GM19463 (cell line): Measurements from ENCODE around the gene UST.
"Not testable (repeated sequence)": the region's sequence is repeated elsewhere in the genome, so short reads cannot be mapped to it uniquely, and the experiment has no call there.

Source experiments
- ATAC-seq: cut with Tn5 transposase; IDR thresholded peaks from one replicate; pipeline ENCODE4 v1.9.1; 2021; ENCODE audit warnings: mild to moderate bottlenecking, moderate library complexity; ENCODE audit not compliant: unreplicated experiment

The UST gene

DNA sequence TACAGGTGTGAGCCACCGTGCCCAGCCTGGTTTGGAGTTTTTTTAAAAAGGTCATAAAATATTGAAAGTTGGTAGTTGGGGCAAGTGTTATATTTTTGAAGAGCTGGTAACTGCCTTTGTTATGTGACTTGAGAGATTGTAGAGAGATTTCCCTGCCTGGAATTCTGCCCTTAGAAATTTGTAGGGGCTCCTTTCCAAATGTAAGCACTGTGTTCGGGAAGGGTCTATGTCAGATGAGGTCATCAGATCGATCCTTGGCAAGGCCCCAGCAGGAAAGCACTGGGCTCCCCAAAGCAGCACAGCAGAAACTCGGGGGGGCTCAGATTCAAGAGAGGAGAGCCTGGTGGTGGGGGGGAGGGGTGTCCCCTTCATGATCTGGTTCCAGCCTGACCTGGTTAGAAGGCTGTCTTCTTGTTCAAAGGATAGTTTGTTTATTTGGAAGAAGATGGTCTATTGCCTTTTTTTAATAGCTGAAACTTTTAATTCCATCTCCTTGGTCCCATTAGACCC, 220.2 kb downstream of the UST start:
- no peak for ATAC-seq

DNA sequence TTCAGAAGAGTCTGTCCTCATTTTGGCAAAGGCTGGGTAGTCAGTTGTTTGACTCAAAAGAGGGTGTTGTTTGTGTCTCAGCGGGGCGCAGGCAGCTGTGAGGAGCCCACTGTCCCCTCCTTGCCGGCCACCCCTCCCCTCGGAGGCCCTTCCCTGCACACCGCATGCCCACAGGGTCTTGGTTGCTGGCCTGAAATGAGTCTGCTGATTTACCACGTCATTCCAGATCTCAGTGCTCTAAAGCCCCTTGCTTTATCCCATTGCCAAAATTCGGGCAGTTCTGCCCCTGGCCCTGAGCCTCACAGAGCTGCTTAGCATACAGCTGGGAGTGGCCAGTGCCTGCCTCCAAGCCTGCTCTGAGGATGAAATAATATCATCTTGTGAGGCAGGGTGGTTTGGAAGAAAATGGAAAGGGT, 220.7 kb downstream of the UST start:
- ATAC-seq, result no peak

DNA sequence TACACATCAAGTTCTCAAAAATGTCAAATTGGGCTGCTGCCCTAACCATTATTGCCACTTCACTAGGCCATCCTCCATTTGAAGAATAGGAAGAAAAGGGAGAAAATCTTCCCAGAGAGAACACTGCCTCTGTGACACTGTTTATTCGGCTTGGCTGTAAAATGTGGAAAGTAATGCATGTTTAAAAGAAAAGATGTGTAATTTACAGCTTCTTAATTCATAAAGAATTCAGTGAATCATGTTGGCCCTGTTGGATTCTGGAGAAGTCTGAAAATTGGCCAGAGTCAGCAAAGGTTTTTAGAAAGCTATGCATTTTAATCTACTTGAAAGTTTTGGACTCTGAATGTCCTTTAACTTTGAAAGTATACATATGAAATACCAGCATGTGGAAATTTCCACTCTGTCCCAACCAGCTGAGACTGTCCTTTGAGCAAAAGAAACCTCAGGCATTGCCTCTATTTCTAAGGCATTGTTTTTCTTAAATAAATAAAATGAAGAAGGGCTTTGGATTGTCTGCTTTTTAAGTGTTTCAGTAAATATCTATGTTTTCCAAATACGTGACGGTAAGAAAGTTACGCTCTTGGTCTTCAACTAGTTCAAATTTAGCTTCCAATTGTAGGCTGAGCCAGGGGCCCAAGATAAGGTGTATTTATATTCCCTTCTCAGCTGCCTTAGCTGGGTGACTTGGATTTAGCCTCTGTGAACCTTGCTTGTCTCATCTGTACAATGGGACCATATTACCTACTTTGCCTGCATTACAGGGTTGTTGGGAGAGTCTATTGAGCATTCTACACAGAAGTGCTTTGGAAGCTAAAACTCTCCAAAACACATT, 222.2 kb downstream of the UST start:
- no peak for ATAC-seq

DNA sequence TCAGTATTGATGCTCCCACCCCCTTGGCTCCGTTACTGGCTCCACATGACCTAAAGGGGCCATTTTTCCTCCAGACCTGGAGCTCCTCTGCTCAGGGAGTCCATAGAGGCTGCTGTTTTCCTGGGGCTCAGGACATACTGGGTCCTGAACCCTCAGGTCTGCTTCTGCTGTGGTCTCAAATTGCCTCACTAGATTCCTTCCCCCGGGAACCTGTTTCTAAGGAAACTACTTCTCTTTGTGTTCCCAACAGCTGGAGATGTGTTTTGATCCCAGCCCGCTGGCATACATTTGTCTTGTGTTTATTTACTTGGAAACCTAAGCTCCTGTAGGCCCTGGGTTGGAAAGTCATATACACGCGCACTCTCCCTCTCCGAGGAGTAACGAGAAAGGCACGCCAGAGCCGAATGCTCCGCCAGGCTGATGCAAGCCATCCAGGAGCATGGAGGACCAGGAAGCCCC, 222.8 kb downstream of the UST start:
- ATAC-seq, result no peak

- ATAC-seq, result no peak
Observed at GRCh38 chr6:148971031-148971927, 224.4 kb downstream of the UST start.

DNA sequence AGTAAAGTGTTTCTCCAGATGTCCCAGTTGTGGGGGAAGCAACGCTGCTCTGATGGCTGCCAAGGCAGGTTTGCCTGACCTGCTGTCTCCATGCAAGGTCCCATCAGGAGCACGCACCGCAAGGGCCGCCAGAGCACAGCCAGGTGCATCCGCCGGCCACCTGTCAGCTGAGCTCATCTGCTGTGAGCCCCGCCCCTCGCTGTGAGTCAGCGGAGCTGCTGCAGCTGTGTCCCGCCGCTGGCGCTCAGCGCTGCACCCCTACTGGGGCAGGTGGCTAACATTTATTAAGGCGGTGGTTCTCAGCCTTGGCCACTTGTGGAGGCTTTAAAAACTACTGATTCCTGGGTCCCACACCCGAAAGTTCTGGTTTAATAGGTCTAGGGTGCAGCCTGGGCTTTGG, 225.7 kb downstream of the UST start:
- peak; percentile 90 for ATAC-seq

DNA sequence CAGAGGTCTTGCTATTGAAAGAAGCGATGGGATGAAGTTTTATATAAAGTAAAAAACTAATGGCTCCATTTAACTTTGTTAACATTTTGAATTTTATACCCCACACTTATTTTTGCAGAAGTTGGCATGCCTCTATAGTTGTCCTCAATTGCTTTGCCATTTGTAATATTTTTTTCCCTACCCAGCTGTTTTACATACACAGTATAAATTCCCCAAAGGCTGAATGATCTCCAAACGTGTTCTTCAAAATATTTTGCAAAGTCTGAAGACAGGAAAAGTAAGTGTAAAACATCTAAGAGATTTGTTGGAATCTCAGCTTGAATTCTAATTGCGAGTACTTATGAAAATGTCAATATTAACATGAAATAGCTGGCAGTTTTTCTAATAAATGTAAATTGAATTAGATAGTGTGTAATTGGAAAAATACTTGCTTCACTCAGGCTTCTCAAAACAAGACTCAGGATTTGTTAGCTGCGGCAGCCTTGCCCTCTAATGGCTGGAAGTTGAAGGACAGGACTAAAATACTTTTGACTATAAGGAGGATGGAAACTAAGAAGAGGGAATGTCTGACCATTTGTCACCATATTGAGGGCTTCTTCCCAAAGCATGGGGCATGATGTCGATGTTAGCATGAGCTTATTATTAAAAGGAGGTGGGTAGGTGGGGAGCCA, 226.8 kb downstream of the UST start:
- no peak for ATAC-seq

DNA sequence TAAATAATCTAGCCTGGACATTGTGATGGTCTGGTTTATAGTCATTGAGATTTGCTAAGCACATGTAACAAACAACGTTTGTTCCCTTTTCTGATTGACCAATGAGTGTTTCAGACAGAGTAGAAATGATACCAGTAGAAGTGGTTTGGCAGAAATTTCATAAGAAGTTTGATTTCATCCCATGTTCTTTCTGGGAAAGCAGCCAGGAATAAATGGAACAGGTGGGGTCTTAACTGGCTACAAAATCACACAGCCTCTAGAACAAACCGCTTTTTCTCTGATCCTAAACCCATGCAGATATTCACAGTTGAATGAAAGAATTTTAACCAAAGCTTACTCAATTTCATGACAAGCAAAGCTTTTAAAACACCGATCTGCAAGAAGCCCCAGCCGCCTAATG, 227.5 kb downstream of the UST start:
- no peak for ATAC-seq

GRCh38 chr6:148978298-148978697, 231.5 kb downstream of the UST start:
- ATAC-seq, result not testable (repeated sequence)

DNA sequence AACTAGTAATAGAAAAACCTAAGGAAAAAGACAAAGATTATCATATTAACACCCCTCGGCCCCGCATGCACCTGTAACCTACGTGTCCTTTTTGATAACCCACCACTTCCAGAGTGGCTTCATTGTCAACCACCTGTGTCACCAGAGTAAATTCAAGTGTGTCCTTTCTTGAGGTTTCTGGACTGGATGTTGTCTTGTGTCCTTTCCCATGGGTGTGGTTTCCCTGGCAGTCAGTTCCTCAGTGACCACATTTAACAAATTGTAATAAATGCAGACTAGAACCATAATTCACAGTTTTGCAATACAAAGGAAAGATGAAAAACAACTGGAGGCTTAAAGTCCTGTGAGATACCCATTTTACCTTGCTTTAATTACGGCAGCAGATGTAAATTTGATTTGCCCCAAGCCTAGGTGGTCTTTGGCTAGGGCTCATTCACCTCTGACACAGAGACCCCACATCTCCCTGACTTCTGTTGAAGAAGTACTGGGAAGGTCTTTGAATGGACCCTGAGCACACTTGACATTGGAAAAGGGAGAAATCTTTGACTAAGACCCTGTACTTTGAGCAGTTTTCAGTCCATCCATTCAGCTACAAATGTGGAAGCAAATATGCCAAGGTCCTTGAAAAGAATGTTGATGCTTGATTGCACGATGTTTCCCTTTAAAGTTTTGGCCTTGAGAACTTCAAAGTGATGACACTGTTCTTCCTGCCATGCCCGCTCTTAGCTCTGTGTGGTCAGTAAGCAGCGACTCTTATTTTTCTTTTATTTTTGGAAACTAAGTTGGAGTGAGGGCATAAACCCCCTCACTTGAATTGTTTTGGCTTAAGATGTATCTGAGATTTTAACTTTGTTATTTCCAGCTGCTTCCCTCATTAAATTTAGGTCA, 232.4 kb downstream of the UST start:
- ATAC-seq, result no peak

GRCh38 chr6:148980234-148980633, 233.4 kb downstream of the UST start:
- no peak for ATAC-seq

GRCh38 chr6:148981515-148981914, 234.7 kb downstream of the UST start:
- ATAC-seq, result no peak

DNA sequence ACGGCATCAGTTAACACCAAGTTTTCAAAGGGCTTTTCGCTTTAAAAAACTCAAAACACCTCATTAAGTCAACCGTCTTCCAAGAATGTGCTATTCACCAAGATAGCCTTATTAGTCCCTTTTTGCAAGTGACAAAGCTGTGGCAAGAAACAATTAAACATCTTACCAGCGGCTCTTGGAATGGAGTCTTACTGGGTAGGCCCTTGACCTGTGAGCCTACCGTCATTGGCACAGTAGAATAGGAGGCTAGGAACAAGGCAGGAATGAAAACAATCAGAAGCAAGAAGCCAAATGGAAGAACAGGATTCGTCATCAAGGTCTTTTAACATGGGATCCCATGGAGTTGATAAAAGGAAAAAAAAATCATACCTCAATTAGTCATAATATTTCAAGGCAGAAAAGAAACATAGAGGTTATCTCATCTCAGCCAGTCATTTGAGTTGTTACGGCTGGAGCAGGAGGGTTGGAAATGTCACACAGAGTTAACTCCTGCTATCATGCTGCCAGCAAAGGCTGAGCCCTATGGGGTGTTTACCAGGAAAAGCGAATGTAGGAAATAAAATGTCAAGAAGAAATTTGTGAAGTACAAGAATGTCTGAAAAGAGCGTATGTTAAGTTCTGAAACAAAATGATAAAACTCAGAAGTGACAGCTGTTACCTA, 236.4 kb downstream of the UST start:
- no peak for ATAC-seq

GRCh38 chr6:148983966-148984365, 237.1 kb downstream of the UST start:
- no peak for ATAC-seq

DNA sequence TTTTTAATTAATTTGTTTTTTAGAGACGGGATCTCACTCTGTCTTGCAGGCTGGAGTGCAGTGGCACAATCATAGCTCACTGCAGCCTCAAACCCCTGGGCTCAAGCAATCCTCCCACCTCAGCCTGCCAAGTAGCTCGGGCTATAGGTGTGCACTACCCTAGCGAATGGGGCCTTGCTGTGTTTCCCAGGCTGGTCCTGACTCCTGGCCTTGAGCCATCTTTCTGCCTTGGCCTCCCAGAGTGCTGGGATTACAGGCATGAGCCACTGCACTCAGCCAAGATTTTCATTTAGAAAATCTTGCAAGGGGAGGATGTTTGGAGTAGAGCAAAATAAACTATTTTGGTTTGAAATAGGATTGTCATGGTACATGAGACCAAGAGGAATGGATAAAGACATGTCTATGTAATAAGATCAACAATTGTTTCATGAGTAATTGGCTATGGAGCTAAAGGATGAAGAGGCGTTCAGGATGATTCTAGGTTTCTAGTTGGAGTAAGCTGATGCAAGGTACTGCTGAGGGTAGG, 237.8 kb downstream of the UST start:
- ATAC-seq, result no peak

GRCh38 chr6:148985499-148985898, 238.7 kb downstream of the UST start:
- no peak for ATAC-seq

DNA sequence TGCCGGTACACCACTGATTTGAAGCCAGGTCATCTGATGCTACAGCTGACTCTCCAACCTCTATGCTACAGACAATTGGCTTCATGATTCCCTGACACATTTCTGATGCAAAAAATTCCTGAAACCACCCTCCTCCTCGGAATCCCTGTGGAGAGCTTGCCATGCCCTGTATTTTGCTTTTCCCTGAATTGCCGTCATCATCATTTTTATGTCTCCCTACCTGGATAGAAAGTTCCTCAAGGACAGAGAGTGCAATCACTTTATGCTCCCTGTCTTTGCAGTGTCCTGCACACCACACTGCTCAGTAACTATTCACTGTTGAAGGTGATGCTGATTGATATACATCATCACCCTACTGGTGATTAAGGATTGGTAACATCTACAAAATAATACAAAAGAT, 239.8 kb downstream of the UST start:
- no peak for ATAC-seq

DNA sequence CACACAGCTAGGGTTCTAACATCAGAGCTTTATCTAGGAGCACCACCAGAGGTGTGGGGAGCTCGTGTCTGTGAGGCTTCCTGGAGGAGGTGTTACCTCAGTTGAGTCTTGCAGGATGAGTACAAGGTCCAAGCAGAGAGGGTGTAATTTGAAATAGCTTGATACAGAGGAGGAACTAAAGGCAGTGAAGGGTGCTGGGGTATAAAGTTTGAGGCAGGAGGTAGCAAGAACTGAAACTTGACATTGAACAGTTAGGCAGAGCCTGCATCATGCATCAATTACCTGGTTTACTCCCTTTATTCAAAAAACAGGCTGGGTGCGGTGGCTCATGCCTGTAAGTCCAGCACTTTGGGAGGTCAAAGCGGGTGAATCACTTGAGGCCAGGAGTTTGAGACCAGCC, 241.2 kb downstream of the UST start:
- ATAC-seq, result no peak

DNA sequence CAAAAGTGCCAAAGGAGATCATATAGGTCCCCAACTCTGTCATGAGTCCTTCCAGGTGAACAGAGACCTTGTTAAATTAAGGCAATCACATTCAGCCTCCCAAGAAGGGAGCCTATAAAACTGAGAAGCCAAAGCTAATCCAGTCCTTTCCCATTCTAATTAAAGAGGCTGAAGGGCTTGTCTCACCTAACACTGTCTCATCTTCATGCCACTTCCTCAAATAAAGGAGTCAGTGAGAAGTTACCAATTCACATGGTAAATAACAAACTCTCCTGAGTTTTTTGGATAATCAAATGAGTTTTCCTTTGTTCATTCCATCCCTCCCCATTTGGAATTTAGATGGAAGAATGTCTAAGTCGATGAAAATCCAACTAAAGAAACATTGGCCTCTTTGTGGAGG, 242.8 kb downstream of the UST start:
- no peak for ATAC-seq
